ENCODE measurements around the gene MRPL10. TPM values are rescaled to one million over a fixed set of nuclear protein-coding genes. Genes with fewer than 3 reads are reported as not detected.
"Not testable (repeated sequence)": the region's sequence is repeated elsewhere in the genome, so short reads cannot be mapped to it uniquely, and the experiment has no call there.

The MRPL10 gene
- total RNA-seq, 2 experiments from 2014 or later = 66.7 to 70.0 TPM

GRCh38 chr17:47792457-47792856 lies 38.9 kb downstream of the MRPL10 start:
- no peak overlapping the region for H3K27ac Mint-ChIP-seq
- CTCF ChIA-PET = interaction anchor here (1.3 kb wide), 2 partner anchors 20 to 128 kb away, joined by 3 to 5 read pairs; no protein-coding TSS in a partner anchor
- H3K36me3 Mint-ChIP-seq (ENCODE audit: low read depth) = no peaks in the 10 kb centered on the region
- intact Hi-C loops (cut with micrococcal nuclease) = no loop called here
- DNase-seq = no peak
- peaks cover 43% of the 10 kb centered on the region for H3K27me3 Mint-ChIP-seq (ENCODE audit: low read depth)
- no peak overlapping the region for H3K4me3 Mint-ChIP-seq
- peaks cover 5% of the 10 kb centered on the region for H3K4me1 Mint-ChIP-seq (ENCODE audit: low read depth)
- no peaks in the 10 kb centered on the region for H3K9me3 Mint-ChIP-seq

DNA sequence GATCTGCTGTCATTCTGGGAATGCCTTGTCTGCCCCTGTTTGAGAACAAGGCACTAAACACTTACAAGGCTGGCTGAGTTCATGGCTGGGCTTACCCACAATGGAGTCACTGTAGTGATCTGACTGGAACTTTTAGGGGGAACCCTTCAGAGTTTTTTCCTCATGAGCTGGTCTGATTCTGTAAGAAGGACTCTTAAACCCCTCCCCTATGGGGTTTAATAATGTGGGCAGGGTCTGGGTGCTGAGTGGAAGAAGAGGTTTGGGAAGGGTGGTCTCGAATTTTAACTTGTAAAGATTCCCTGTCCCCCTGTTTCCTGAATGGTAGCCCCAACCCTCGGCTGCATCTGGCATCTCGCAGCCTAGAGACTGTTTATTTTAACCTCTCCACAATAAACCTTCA lies 40.3 kb downstream of the MRPL10 start:
- Mint-ChIP-seq H3K9me3 (no peaks in the 10 kb centered on the region), H3K27ac (no peak overlapping the region), H3K4me1 (ENCODE audit: low read depth) (peaks cover 5% of the 10 kb centered on the region), H3K4me3 (no peak overlapping the region), H3K36me3 (ENCODE audit: low read depth) (no peaks in the 10 kb centered on the region), H3K27me3 (ENCODE audit: low read depth) (peaks cover 46% of the 10 kb centered on the region)
- intact Hi-C loops (cut with micrococcal nuclease) = loop anchor here (2.0 kb wide), 1 partner anchor 92 kb away; no protein-coding TSS in a partner anchor
- CTCF ChIA-PET = interaction anchor here (0.6 to 1.0 kb wide), 2 partner anchors 14 to 87 kb away, joined by 4 read pairs; no protein-coding TSS in a partner anchor
- DNase-seq = no peak

DNA sequence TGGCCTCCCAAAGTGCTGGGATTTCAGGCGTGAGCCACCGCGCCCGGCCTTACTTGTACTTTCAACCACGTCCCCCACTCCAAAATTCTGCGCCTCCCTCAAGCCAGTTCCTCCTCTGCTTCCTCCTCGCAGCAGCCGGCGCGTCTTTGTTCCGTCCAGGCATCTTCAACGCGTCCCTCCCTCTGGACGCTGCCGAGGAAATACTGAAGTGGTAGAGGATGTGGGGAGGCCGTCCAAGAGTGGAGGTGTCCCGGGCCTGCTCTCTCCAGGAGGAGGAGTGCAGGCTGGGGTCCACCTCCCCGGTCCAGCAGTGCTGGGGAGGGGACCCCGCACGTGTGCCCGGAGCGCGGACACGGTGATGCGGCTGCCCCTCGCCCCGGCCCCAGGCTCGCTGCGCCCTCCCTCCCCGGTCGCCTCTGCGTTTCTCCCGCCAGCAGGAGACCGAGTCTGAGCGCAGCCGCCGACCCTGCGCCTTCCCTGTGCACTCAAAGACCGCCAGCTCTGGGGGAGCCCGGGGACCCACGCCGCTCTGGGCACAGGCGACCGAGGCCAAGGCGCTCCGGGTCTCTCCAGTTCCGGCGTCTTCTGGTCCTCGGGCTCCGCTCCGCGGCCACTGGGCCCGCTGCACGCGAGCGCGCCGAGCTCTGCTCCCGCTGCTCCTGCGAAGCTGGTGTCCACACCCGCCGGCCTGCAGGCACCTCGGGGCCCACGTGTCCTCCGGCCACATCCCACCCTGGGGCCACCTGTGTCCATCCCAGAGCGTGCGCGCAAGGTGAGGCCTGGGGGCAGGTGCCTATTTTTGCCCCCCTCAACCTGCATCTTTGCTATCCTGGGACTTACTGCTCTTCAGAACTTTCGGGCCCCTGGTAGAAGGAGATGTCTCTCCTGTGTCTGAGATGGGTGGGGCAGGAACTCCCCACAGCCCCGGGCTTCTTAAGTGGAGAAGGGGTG lies 41.5 kb downstream of the MRPL10 start:
- intact Hi-C loops (cut with micrococcal nuclease) = loop anchor here (2.0 kb wide), 1 partner anchor 91 kb away; no protein-coding TSS in a partner anchor
- no peaks in the 10 kb centered on the region for H3K9me3 Mint-ChIP-seq
- H3K4me1 Mint-ChIP-seq (ENCODE audit: low read depth) = peaks cover 5% of the 10 kb centered on the region
- H3K27me3 Mint-ChIP-seq (ENCODE audit: low read depth) = peaks cover 46% of the 10 kb centered on the region
- CTCF ChIA-PET = interaction anchor here (0.5 to 1.5 kb wide), 12 partner anchors 18 to 127 kb away, joined by 3 to 9 read pairs (median 4); partner anchors contain the start of gene SP2
- H3K27ac Mint-ChIP-seq = no peak overlapping the region
- H3K36me3 Mint-ChIP-seq (ENCODE audit: low read depth) = no peaks in the 10 kb centered on the region
- peak overlapping the region; percentile 67 for H3K4me3 Mint-ChIP-seq
- peak; percentile 67 for DNase-seq

GRCh38 chr17:47785538-47786123 lies 45.7 kb downstream of the MRPL10 start:
- no peaks in the 10 kb centered on the region for H3K9me3 Mint-ChIP-seq
- peak; percentile 61 for DNase-seq
- H3K4me1 Mint-ChIP-seq (ENCODE audit: low read depth) = peaks cover 4% of the 10 kb centered on the region
- no peaks in the 10 kb centered on the region for H3K36me3 Mint-ChIP-seq (ENCODE audit: low read depth)
- CTCF ChIA-PET = interaction anchor here (1.0 to 1.3 kb wide), 2 partner anchors 10 to 16 kb away, joined by 3 to 5 read pairs; no protein-coding TSS in a partner anchor
- intact Hi-C loops (cut with micrococcal nuclease) = no loop called here
- H3K4me3 Mint-ChIP-seq = no peak overlapping the region
- no peak overlapping the region for H3K27ac Mint-ChIP-seq
- peaks cover 33% of the 10 kb centered on the region for H3K27me3 Mint-ChIP-seq (ENCODE audit: low read depth)

GRCh38 chr17:47781397-47781796 lies 49.9 kb downstream of the MRPL10 start:
- no peak for DNase-seq

GRCh38 chr17:47778184-47778635 lies 53.1 kb downstream of the MRPL10 start:
- Mint-ChIP-seq H3K27ac (no peak overlapping the region), H3K27me3 (ENCODE audit: low read depth) (peaks cover 30% of the 10 kb centered on the region), H3K4me1 (ENCODE audit: low read depth) (no peaks in the 10 kb centered on the region), H3K36me3 (ENCODE audit: low read depth) (no peaks in the 10 kb centered on the region), H3K4me3 (no peak overlapping the region), H3K9me3 (peaks cover 1% of the 10 kb centered on the region)
- intact Hi-C loops (cut with micrococcal nuclease) = no loop called here
- no peak for DNase-seq
- CTCF ChIA-PET = interaction anchor here (1.3 kb wide), 1 partner anchor 23 kb away, joined by 5 read pairs; no protein-coding TSS in a partner anchor

More at GRCh38 chr17:47781397-47781796, 49.9 kb downstream of the MRPL10 start:
- Mint-ChIP-seq H3K27ac (no peak overlapping the region), H3K4me3 (no peak overlapping the region), H3K27me3 (ENCODE audit: low read depth) (peaks cover 29% of the 10 kb centered on the region), H3K4me1 (ENCODE audit: low read depth) (no peaks in the 10 kb centered on the region), H3K36me3 (ENCODE audit: low read depth) (no peaks in the 10 kb centered on the region), H3K9me3 (no peaks in the 10 kb centered on the region)
- CTCF ChIA-PET = no interaction called here
- intact Hi-C loops (cut with micrococcal nuclease) = no loop called here

DNA sequence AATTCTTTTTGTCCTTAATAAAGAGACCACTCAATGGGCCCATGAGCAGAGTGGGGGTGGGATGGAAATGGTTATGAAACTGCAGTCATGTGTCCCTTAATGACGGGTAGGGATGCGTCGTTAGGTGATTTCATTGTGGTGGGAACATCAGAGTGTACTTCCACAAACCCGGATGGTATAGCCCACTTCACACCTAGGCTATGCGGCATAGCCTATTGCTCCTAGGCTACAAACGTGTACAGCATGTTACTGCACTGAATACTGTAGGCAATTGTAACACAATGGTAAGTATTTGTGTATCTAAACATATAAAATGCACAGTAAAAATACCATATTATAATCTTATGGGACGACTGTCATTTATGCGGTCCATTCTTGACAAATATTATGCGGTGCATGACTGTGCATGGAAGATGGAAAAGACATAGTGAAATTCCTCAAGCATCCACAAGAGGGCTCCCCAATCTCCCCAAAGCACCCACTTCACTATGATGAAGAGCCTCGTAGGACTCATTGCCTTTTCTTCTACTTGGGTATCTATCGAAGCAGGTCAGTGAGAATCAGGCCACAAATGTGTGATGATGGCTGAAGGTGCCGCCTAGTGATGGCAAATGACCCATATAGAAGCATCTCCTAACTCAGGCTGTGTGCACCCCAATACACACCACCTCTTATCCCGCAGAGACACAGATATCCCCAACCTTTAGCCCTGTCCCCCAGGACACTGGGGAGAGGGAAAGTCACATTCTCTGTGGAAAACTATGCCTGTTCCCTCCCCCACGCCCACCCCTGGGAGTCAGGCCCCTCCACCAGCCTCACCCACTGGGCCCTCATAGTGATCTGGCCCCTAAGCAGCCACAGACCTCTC lies 54.8 kb downstream of the MRPL10 start:
- no peak overlapping the region for H3K27ac Mint-ChIP-seq
- no peaks in the 10 kb centered on the region for H3K36me3 Mint-ChIP-seq (ENCODE audit: low read depth)
- H3K4me1 Mint-ChIP-seq (ENCODE audit: low read depth) = no peaks in the 10 kb centered on the region
- CTCF ChIA-PET = interaction anchor here (0.6 to 1.7 kb wide), 9 partner anchors 9 to 128 kb away, joined by 3 to 5 read pairs (median 4); no protein-coding TSS in a partner anchor
- no peak overlapping the region for H3K4me3 Mint-ChIP-seq
- peak; percentile 52 for DNase-seq
- intact Hi-C loops (cut with micrococcal nuclease) = loop anchor here (1.0 kb wide), 1 partner anchor 26 kb away; no protein-coding TSS in a partner anchor
- peaks cover 1% of the 10 kb centered on the region for H3K9me3 Mint-ChIP-seq
- H3K27me3 Mint-ChIP-seq (ENCODE audit: low read depth) = peaks cover 26% of the 10 kb centered on the region

GRCh38 chr17:47774987-47775580 lies 56.3 kb downstream of the MRPL10 start:
- no peak for DNase-seq
- no peaks in the 10 kb centered on the region for H3K36me3 Mint-ChIP-seq (ENCODE audit: low read depth)
- peaks cover 26% of the 10 kb centered on the region for H3K27me3 Mint-ChIP-seq (ENCODE audit: low read depth)
- no peak overlapping the region for H3K27ac Mint-ChIP-seq
- no peaks in the 10 kb centered on the region for H3K4me1 Mint-ChIP-seq (ENCODE audit: low read depth)
- H3K4me3 Mint-ChIP-seq = no peak overlapping the region
- peaks cover 4% of the 10 kb centered on the region for H3K9me3 Mint-ChIP-seq
- intact Hi-C loops (cut with micrococcal nuclease) = no loop called here
- CTCF ChIA-PET = interaction anchor here (0.6 to 1.7 kb wide), 8 partner anchors 10 to 179 kb away, joined by 3 to 5 read pairs (median 4); no protein-coding TSS in a partner anchor

GRCh38 chr17:47774331-47774730 lies 57.0 kb downstream of the MRPL10 start:
- no peak overlapping the region for H3K4me3 Mint-ChIP-seq
- no peaks in the 10 kb centered on the region for H3K4me1 Mint-ChIP-seq (ENCODE audit: low read depth)
- H3K27me3 Mint-ChIP-seq (ENCODE audit: low read depth) = peaks cover 23% of the 10 kb centered on the region
- no peaks in the 10 kb centered on the region for H3K36me3 Mint-ChIP-seq (ENCODE audit: low read depth)
- intact Hi-C loops (cut with micrococcal nuclease) = no loop called here
- peaks cover 4% of the 10 kb centered on the region for H3K9me3 Mint-ChIP-seq
- H3K27ac Mint-ChIP-seq = no peak overlapping the region
- DNase-seq = no peak
- CTCF ChIA-PET = no interaction called here

DNA sequence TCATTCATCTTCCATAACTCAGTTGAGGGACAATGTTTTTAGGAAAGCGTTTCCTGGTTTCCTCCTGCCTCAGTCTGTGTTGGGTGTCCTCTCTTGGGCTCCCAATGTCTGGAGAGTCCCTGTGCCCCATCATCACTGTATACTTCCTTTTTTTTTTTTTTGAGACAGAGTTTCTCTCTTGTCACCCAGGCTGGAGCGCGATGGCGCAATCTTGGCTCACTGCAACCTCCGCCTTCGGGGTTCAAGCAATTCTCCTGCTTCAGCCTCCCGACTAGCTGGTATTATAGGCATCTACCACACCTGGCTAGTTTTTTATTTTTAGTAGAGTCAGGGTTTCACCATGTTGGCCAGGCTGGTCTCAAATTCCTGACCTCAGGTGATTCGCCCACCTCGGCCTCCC lies 57.7 kb downstream of the MRPL10 start:
- H3K4me3 Mint-ChIP-seq; H3K9me3 Mint-ChIP-seq; intact Hi-C loops (cut with micrococcal nuclease); DNase-seq; H3K27ac Mint-ChIP-seq; H3K4me1 Mint-ChIP-seq (ENCODE audit: low read depth); H3K36me3 Mint-ChIP-seq (ENCODE audit: low read depth): not testable (repeated sequence)
- CTCF ChIA-PET = interaction anchor here (2.2 kb wide), 1 partner anchor 28 kb away, joined by 10 read pairs; no protein-coding TSS in a partner anchor
- peaks cover 19% of the 10 kb centered on the region for H3K27me3 Mint-ChIP-seq (ENCODE audit: low read depth)

Data from activated naive CD4-positive, alpha-beta T cell treated with anti-CD3 and anti-CD28 coated beads for 36 hours (primary cell).